H9 (cell line): ENCODE results near the gene KCNH2. TPM values are rescaled to one million over a fixed set of nuclear protein-coding genes. Genes with fewer than 3 reads are reported as not detected.

Source experiments
- DNase-seq: peaks from one replicate; pipeline ENCODE4 v3.0.0-alpha.2; 2017
- H2AFZ ChIP-seq: one replicate; pipeline ENCODE4 v1.6.1; 2013; ENCODE audit warnings: mild to moderate bottlenecking, low read length, control low read depth, moderate library complexity
- H2AK5ac ChIP-seq: 2 replicates; pipeline ENCODE4 v1.6.1; 2013; ENCODE audit warnings: low read length, control low read depth, mixed read lengths; ENCODE audit not compliant: insufficient read length
- H2BK120ac ChIP-seq: one replicate; pipeline ENCODE4 v1.6.1; 2013; ENCODE audit warnings: low read depth, mild to moderate bottlenecking, low read length, control low read depth, inconsistent platforms; ENCODE audit not compliant: poor library complexity, severe bottlenecking
- H2BK12ac ChIP-seq: 2 replicates; pipeline ENCODE4 v1.6.1; 2013; ENCODE audit warnings: low read length, control low read depth, mixed read lengths, low read depth; ENCODE audit not compliant: insufficient read length
- H2BK15ac ChIP-seq: 2 replicates; pipeline ENCODE4 v1.6.1; 2013; ENCODE audit warnings: low read depth, low read length, control low read depth
- H2BK20ac ChIP-seq: one replicate; pipeline ENCODE4 v1.6.1; 2013; ENCODE audit warnings: low read depth, mild to moderate bottlenecking, low read length, control low read depth, inconsistent platforms; ENCODE audit not compliant: poor library complexity, severe bottlenecking
- H2BK5ac ChIP-seq: 2 replicates; pipeline ENCODE4 v1.6.1; 2013; ENCODE audit warnings: low read length, control low read depth, mixed read lengths; ENCODE audit not compliant: insufficient read length
- H3K14ac ChIP-seq: 2 replicates; pipeline ENCODE4 v1.6.1; 2013; ENCODE audit warnings: low read length, control low read depth; ENCODE audit not compliant: insufficient read depth
- H3K18ac ChIP-seq: 2 replicates; pipeline ENCODE4 v1.6.1; 2013; ENCODE audit warnings: low read depth, mild to moderate bottlenecking, mixed read lengths, low read length, control low read depth; ENCODE audit not compliant: insufficient read length
- H3K23ac ChIP-seq: 2 replicates; pipeline ENCODE4 v1.6.1; 2013; ENCODE audit warnings: low read length, control low read depth, mixed read lengths, low read depth; ENCODE audit not compliant: insufficient read length
- H3K23me2 ChIP-seq: 2 replicates; pipeline ENCODE4 v1.6.1; 2013; ENCODE audit warnings: low read depth, mild to moderate bottlenecking, mixed read lengths, low read length, control low read depth; ENCODE audit not compliant: insufficient read length, poor library complexity, severe bottlenecking
- H3K27ac ChIP-seq: 2 replicates; pipeline ENCODE4 v1.5.1; 2013; ENCODE audit warnings: low read length, control low read depth, mixed read lengths, low read depth; ENCODE audit not compliant: insufficient read length
- H3K27me3 ChIP-seq: 2 replicates; pipeline ENCODE4 v1.6.1; 2013; ENCODE audit warnings: low read length, control low read depth, inconsistent platforms; ENCODE audit not compliant: insufficient read depth
- H3K4ac ChIP-seq: 2 replicates; pipeline ENCODE4 v1.6.1; 2013; ENCODE audit warnings: low read depth, mild to moderate bottlenecking, control low read depth, inconsistent platforms, low read length, moderate library complexity
- H3K4me1 ChIP-seq: 2 replicates; pipeline ENCODE4 v1.6.1; 2013; ENCODE audit warnings: low read length, control low read depth, inconsistent platforms; ENCODE audit not compliant: insufficient read depth
- H3K4me2 ChIP-seq: 2 replicates; pipeline ENCODE4 v1.6.1; 2013; ENCODE audit warnings: low read length, control low read depth, mixed read lengths; ENCODE audit not compliant: insufficient read length, insufficient read depth
- H3K56ac ChIP-seq: 2 replicates; pipeline ENCODE4 v1.6.1; 2013; ENCODE audit warnings: low read depth, mild to moderate bottlenecking, mixed read lengths, low read length, control low read depth; ENCODE audit not compliant: insufficient read length
- H3K79me1 ChIP-seq: 2 replicates; pipeline ENCODE4 v1.6.1; 2013; ENCODE audit warnings: low read depth, mild to moderate bottlenecking, moderate library complexity, low read length, control low read depth, inconsistent platforms; ENCODE audit not compliant: insufficient read depth, poor library complexity, severe bottlenecking
- H3K79me2 ChIP-seq: 2 replicates; pipeline ENCODE4 v1.6.1; 2013; ENCODE audit warnings: low read length, control low read depth, inconsistent platforms; ENCODE audit not compliant: insufficient read depth
- H3K9ac ChIP-seq: 2 replicates; pipeline ENCODE4 v1.6.1; 2013; ENCODE audit warnings: low read length, control low read depth, mixed read lengths; ENCODE audit not compliant: insufficient read length; ENCODE audit errors: extremely low read depth
- H3K9me3 ChIP-seq: one replicate; pipeline ENCODE4 v1.6.1; 2013; ENCODE audit warnings: low read depth, low read length, inconsistent platforms; ENCODE audit not compliant: control insufficient read depth
- H3T11ph ChIP-seq: one replicate; pipeline ENCODE4 v1.6.1; 2013; ENCODE audit warnings: mild to moderate bottlenecking, low read length, control low read depth, inconsistent platforms
- H4K20me1 ChIP-seq: one replicate; pipeline ENCODE4 v1.6.1; 2013; ENCODE audit not compliant: control insufficient read depth, insufficient read length, insufficient read depth
- H4K5ac ChIP-seq: 2 replicates; pipeline ENCODE4 v1.6.1; 2013; ENCODE audit warnings: low read depth, mild to moderate bottlenecking, mixed read lengths, low read length, control low read depth; ENCODE audit not compliant: insufficient read length
- H4K8ac ChIP-seq: replicated peaks from 2 replicates; pipeline ENCODE4 v1.6.1; 2013; ENCODE audit warnings: low read length, control low read depth, mixed read lengths, low read depth; ENCODE audit not compliant: insufficient read length
- H4K91ac ChIP-seq: 2 replicates; pipeline ENCODE4 v1.6.1; 2013; ENCODE audit warnings: low read depth, mild to moderate bottlenecking, moderate library complexity, mixed read lengths, low read length, control low read depth; ENCODE audit not compliant: insufficient read length
- H3K27ac Mint-ChIP-seq, 3 experiments: 2 replicates in 2 of 3; 3 replicates in 1 of 3; pipeline ENCODE4 v1.8.0; 2020 to 2021; ENCODE audit warnings: mixed read lengths in 3 of 3, mild to moderate bottlenecking in 1 of 3, moderate library complexity in 1 of 3
- H3K27me3 Mint-ChIP-seq: 2 replicates; pipeline ENCODE4 v1.8.0; 2021; ENCODE audit warnings: low read depth, mild to moderate bottlenecking, moderate library complexity, mixed read lengths
- H3K36me3 Mint-ChIP-seq, 3 experiments: 2 replicates in 2 of 3; 3 replicates in 1 of 3; pipeline ENCODE4 v1.8.0; 2020 to 2021; ENCODE audit warnings: low read depth in 3 of 3, mixed read lengths in 3 of 3; ENCODE audit not compliant: insufficient read depth in 1 of 3
- H3K4me1 Mint-ChIP-seq, 2 experiments: 2 replicates each; pipeline ENCODE4 v1.8.0; 2020; ENCODE audit warnings: mixed read lengths in 2 of 2
- H3K4me3 Mint-ChIP-seq, 2 experiments: 2 replicates in 1 of 2; 3 replicates in 1 of 2; pipeline ENCODE4 v1.8.0; 2020 to 2021; ENCODE audit warnings: mild to moderate bottlenecking in 2 of 2, mixed read lengths in 2 of 2, moderate library complexity in 1 of 2
- H3K9me3 Mint-ChIP-seq, 2 experiments: 2 replicates in 1 of 2; 3 replicates in 1 of 2; pipeline ENCODE4 v1.8.0; 2020; ENCODE audit warnings: mild to moderate bottlenecking in 2 of 2, mixed read lengths in 2 of 2, moderate library complexity in 1 of 2
- CTCF ChIP-seq: fragments of 200-600 bp; sonication (generic); conservative IDR thresholded peaks from 3 replicates; pipeline ENCODE4 v1.8.0; 2021; ENCODE audit warnings: antibody characterized with exemption, mild to moderate bottlenecking
- WGBS: extraction: QIAGEN DNeasy Blood & Tissue Kit; methylation state at CpG from one replicate; pipeline ENCODE4 v1.1.7; 2013; ENCODE audit warnings: missing lambda C conversion rate, low lambda C conversion rate, mixed read lengths; ENCODE audit not compliant: insufficient read length; ENCODE audit errors: extremely low coverage; 5-methylcytosine and 5-hydroxymethylcytosine counted together
- total RNA-seq: library from RNA; stranded (reverse); gene quantifications from 2 replicates; pipeline ENCODE4 v1.2.1, GENCODE V29; 2021

KCNH2 gene
- total RNA-seq, 1 experiment from 2014 or later = 4.5 TPM

- WGBS = no CpG with 5 or more reads among the region's 7 CpGs
- Histone ChIP-seq H3K27ac (no peak overlapping the region), H3K4ac (no peak overlapping the region)
Observed at GRCh38 chr7:150912427-150912826, 65.7 kb downstream of the KCNH2 start.

More at GRCh38 chr7:150912427-150912826, 65.7 kb downstream of the KCNH2 start:
- Histone ChIP-seq H3K14ac (no peak overlapping the region), H3K18ac (no peak overlapping the region), H3K4me2 (no peak overlapping the region), H2BK15ac (no peak overlapping the region), H2AFZ (no peak overlapping the region), H3K27me3 (no peaks in the 10 kb centered on the region), H2BK12ac (no peak overlapping the region), H3K79me1 (no peaks in the 10 kb centered on the region), H4K91ac (no peak overlapping the region), H3K56ac (no peak overlapping the region), H3K4me1 (peaks cover 2% of the 10 kb centered on the region; the same call in 1 of the 2 replicates), H3T11ph (no peak overlapping the region), H3K23me2 (no peaks in the 10 kb centered on the region), H2BK20ac (no peak overlapping the region), H4K8ac (no peak overlapping the region), H2BK120ac (no peak overlapping the region), H3K23ac (no peak overlapping the region), H3K79me2 (no peaks in the 10 kb centered on the region), H4K20me1 (no peaks in the 10 kb centered on the region), H4K5ac (no peak overlapping the region), H2AK5ac (no peak overlapping the region), H3K9ac (no peak overlapping the region), H3K9me3 (no peaks in the 10 kb centered on the region), H2BK5ac (no peak overlapping the region)
- no peaks in the 10 kb centered on the region for H3K36me3 Mint-ChIP-seq
- no peak for TF ChIP-seq CTCF
- H3K4me3 Mint-ChIP-seq = no peak overlapping the region
- H3K27ac Mint-ChIP-seq = no peak overlapping the region
- peaks cover 14 to 15% of the 10 kb centered on the region in 2 experiments for H3K4me1 Mint-ChIP-seq
- peaks cover 0 to 3% of the 10 kb centered on the region in 2 experiments; a peak in 3 of 5 replicates for H3K9me3 Mint-ChIP-seq
- DNase-seq = no peak
- H3K27me3 Mint-ChIP-seq = peaks cover 58% of the 10 kb centered on the region
